Measurements from ENCODE around the gene CYTIP. TPM values are rescaled to one million over a fixed set of nuclear protein-coding genes. Genes with fewer than 3 reads are reported as not detected.

Gene CYTIP
- total and polyA plus RNA-seq, 2 of the 13 experiments (the other 11 are each of a cell fraction or from before 2014, with no cell fraction given) = not detected

DNA sequence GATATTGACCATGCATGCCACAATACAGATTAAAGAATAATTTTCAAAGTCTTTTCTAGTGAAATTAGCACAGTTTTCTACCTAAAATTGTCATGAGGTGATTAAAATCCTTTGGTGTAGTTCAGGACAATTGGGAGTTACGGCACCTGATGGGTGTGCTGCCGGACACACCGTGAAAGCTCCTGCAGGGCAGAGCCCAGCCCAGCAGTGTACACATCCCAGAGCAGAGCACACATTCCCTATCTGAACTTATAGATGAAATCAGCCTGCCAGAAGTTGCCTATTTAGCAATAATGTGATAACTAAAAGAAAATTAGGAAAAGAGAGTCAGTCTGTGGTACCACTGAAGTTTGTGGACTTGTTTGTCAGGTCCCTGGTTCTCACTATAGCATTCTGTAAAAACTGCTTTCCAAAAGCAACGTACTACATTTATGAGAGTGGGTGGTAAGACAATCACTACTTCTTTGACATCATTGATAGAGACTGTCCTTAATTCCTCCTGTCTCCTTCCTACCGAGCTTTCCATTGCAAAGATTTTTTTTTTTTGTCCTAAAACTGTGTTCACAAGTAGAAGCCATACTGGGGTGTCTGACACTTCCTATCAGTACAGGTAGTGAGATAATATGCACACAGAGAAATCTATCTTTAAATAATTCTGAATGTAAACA lies 3.4 kb downstream of the CYTIP start (continued):
- TF ChIP-seq, protein P1, sequence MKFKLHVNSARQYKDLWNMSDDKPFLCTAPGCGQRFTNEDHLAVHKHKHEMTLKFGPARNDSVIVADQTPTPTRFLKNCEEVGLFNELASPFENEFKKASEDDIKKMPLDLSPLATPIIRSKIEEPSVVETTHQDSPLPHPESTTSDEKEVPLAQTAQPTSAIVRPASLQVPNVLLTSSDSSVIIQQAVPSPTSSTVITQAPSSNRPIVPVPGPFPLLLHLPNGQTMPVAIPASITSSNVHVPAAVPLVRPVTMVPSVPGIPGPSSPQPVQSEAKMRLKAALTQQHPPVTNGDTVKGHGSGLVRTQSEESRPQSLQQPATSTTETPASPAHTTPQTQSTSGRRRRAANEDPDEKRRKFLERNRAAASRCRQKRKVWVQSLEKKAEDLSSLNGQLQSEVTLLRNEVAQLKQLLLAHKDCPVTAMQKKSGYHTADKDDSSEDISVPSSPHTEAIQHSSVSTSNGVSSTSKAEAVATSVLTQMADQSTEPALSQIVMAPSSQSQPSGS (CRISPR knock-in tag; IDR thresholded peaks at IDR 0.05) = no peak

DNA sequence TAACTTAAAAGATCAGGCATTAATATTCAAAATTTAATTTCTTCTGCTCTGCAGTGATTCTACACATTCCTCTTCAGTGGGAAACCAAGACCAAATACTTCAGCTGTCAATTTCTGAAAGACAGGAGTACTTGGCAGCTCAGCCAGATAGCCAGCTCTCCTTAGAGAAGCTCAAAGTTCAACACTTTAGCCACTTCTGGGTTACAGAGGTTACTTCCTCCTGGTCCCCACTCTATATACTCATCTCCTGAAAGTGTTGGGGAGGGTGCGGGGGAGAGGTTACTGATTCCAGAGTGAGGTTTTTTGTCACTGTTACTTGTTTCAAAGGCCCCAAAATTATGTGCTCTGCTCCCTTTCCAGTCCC lies 4.1 kb downstream of the CYTIP start:
- Histone ChIP-seq H3K36me3 (replicated peaks in 1 of 2; ENCODE audit: control insufficient read depth in 1 of 2, insufficient read depth in 2 of 2, low read length in 2 of 2) (no peaks in the 10 kb centered on the region), H3K79me2 (ENCODE audit: insufficient read depth, low read length) (no peaks in the 10 kb centered on the region), H4K20me1 (ENCODE audit: insufficient read depth, low read length) (no peaks in the 10 kb centered on the region), H3K4me1 (ENCODE audit: insufficient read depth, low read length) (no peaks in the 10 kb centered on the region), H2AFZ (ENCODE audit: low read length) (no peak overlapping the region), H3K27me3 (ENCODE audit: control insufficient read depth in 1 of 2, insufficient read depth in 2 of 2, low read length in 2 of 2) (peaks cover 0 to 6% of the 10 kb centered on the region in 2 experiments; a peak in 1 of 5 replicates), H3K9me3 (ENCODE audit: low read length) (no peaks in the 10 kb centered on the region), H3K4me2 (ENCODE audit: low read depth, low read length) (no peak overlapping the region), H3K27ac (ENCODE audit: extremely low read length, insufficient read depth, low read length) (no peak overlapping the region), H3K4me3 (replicated peaks in 1 of 3; ENCODE audit: insufficient read depth in 1 of 3, low read depth in 2 of 3, low read length in 3 of 3) (no peak overlapping the region), H3K9ac (ENCODE audit: insufficient read depth, low read depth, low read length) (no peak overlapping the region)
- POLR2A ChIA-PET = no interaction called here
- intact Hi-C loops (cut with micrococcal nuclease; ENCODE audit: unreplicated experiment) = no loop called here
- no peak for DNase-seq (ENCODE audit: low spot score)
- no peak for FAIRE-seq
- BruUV-seq (replicated peaks) = no TSS peak
- ATAC-seq = no peak
- CTCF ChIA-PET (ENCODE audit: low intra/inter-chr PET ratio, low total read pairs) = no interaction called here
- WGBS (ENCODE audit: low lambda C conversion rate) = 94% methylated on average over 1 of the region's 1 CpG
- in situ Hi-C loops (cut with HindIII; ENCODE audit: extremely low pct_ligation_motif_present, low pct_unique_long_range_greater_than_20kb) = no loop called here
- TF ChIP-seq ETV6 (CRISPR knock-in tag; conservative IDR thresholded peaks at IDR 0.05) = no peak
- no peak for TF ChIP-seq ZSCAN30 (CRISPR knock-in tag; IDR thresholded peaks at IDR 0.05)
- no peak for TF ChIP-seq KDM3A (CRISPR knock-in tag; IDR thresholded peaks at IDR 0.05; ENCODE audit: low read depth)
